Measurements from ENCODE around the gene GPX6.

Gene GPX6

DNA sequence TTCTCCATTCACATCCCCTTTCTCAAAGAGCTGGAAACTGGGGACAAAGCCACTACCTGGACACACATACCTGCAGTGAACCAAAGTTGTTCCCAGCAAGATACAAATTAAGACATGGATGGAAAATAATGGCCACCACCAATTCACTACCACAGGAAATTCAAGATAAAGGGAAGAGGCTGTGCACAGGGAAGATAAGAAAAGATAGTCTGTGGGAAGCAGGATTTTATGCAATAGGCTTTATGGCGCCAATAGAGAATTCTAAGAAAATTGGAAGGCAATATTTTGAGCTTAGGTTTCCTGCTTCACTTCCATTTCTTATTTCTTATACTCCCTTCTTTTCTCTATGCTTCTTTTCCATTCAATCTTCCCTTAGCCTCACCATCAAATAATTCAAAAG, 9.9 kb downstream of the GPX6 start:
- TF ChIP-seq REST (IDR thresholded peaks at IDR 0.05; ENCODE audit: insufficient read depth in 1 of 2, low read depth in 2 of 2, low read length in 2 of 2), result no peak
- TF ChIP-seq FOXP2 (optimal IDR thresholded peaks at IDR 0.05; ENCODE audit: borderline replicate concordance, extremely low read depth, extremely low read length, insufficient read depth), result no peak
- TF ChIP-seq TAF1 (IDR thresholded peaks at IDR 0.05; ENCODE audit: borderline replicate concordance, insufficient read depth, low read length), result no peak
- TF ChIP-seq SIN3A (IDR thresholded peaks at IDR 0.05; ENCODE audit: borderline replicate concordance, insufficient read depth, low read length), result no peak
- TF ChIP-seq POLR2AphosphoS5 (IDR thresholded peaks at IDR 0.05; ENCODE audit: low read depth, low read length), result no peak

- TF ChIP-seq SIN3A (IDR thresholded peaks at IDR 0.05; ENCODE audit: borderline replicate concordance, insufficient read depth, low read length) (no peak), POLR2AphosphoS5 (IDR thresholded peaks at IDR 0.05; ENCODE audit: low read depth, low read length) (no peak), REST (IDR thresholded peaks at IDR 0.05; ENCODE audit: insufficient read depth in 1 of 2, low read depth in 2 of 2, low read length in 2 of 2) (no peak), FOXP2 (optimal IDR thresholded peaks at IDR 0.05; ENCODE audit: borderline replicate concordance, extremely low read depth, extremely low read length, insufficient read depth) (no peak), TAF1 (IDR thresholded peaks at IDR 0.05; ENCODE audit: borderline replicate concordance, insufficient read depth, low read length) (no peak)
Measured at GRCh38 chr6:28501259-28501658, 14.3 kb downstream of the GPX6 start.

- TF ChIP-seq REST (IDR thresholded peaks at IDR 0.05; ENCODE audit: insufficient read depth in 1 of 2, low read depth in 2 of 2, low read length in 2 of 2) (no peak), SIN3A (IDR thresholded peaks at IDR 0.05; ENCODE audit: borderline replicate concordance, insufficient read depth, low read length) (no peak), FOXP2 (optimal IDR thresholded peaks at IDR 0.05; ENCODE audit: borderline replicate concordance, extremely low read depth, extremely low read length, insufficient read depth) (no peak), TAF1 (IDR thresholded peaks at IDR 0.05; ENCODE audit: borderline replicate concordance, insufficient read depth, low read length) (no peak), POLR2AphosphoS5 (IDR thresholded peaks at IDR 0.05; ENCODE audit: low read depth, low read length) (no peak)
Measured at GRCh38 chr6:28497893-28498292, 17.7 kb downstream of the GPX6 start.

DNA sequence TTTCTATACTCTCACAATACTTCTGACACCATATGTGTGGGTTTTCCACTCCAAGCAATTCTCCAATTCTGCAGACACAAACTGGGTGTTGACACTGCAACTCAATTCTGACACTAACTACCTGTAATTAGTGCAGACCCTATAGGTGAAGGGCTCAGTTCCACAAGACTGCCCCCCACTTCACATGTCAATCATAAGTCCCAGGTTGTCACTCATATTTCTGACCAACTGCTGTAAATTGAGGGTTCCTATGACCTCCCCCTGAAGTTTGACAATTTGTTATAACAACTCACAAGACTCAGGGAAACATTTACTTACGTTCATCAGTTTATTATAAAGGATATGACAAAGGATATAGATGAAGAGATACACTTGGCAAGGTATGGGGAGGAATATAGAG, 18.3 kb downstream of the GPX6 start:
- TF ChIP-seq FOXP2 (optimal IDR thresholded peaks at IDR 0.05; ENCODE audit: borderline replicate concordance, extremely low read depth, extremely low read length, insufficient read depth), result no peak
- no peak for TF ChIP-seq REST (IDR thresholded peaks at IDR 0.05; ENCODE audit: insufficient read depth in 1 of 2, low read depth in 2 of 2, low read length in 2 of 2)
- TF ChIP-seq POLR2AphosphoS5 (IDR thresholded peaks at IDR 0.05; ENCODE audit: low read depth, low read length), result no peak
- no peak for TF ChIP-seq SIN3A (IDR thresholded peaks at IDR 0.05; ENCODE audit: borderline replicate concordance, insufficient read depth, low read length)
- no peak for TF ChIP-seq TAF1 (IDR thresholded peaks at IDR 0.05; ENCODE audit: borderline replicate concordance, insufficient read depth, low read length)
